K562 (cell line): ENCODE measurements around the gene ATF4. TPM values are rescaled to one million over a fixed set of nuclear protein-coding genes. Genes with fewer than 3 reads are reported as not detected.

ENCODE experiments used
- MGA ChIP-seq: fragments of 450-650 bp; IDR thresholded peaks from 2 replicates; pipeline ENCODE4 v1.6.1; 2016; ENCODE audit warnings: mild to moderate bottlenecking, moderate library complexity
- polyA plus RNA-seq, 8 experiments: library from polyadenylated mRNA; depleted of rRNA in 4 of 8; stranded (reverse) in 5 of 8; unstranded in 3 of 8; fragments of >200 nt; fragmentation: Nextera tagmentation in 2 of 8; fragmentation: Illumina TruSeq in 1 of 8; extraction: Ambion mirVana in 2 of 8; extraction: Trizol in 1 of 8; gene quantifications; 2 replicates each; pipeline versions ENCODE4 v1.2.1 to v1.2.3, GENCODE V29; 2011 to 2014; ENCODE audit warnings: inconsistent platforms in 1 of 8, missing spikeins in 1 of 8
- total RNA-seq, 7 experiments: library from RNA; depleted of rRNA in 6 of 7; stranded (reverse); fragments of >200 nt in 6 of 7; fragmentation: Illumina TruSeq in 2 of 7; extraction: Trizol in 2 of 7; gene quantifications; 2 replicates each; pipeline versions ENCODE4 v1.2.1 to v1.2.3, GENCODE V29; 2011 to 2021; ENCODE audit warnings: low replicate concordance in 1 of 7
- TF ChIP-seq, protein P1 (sequence below), 2 experiments: IDR thresholded peaks; 2 replicates each; pipeline ENCODE4 v1.6.1; 2011; ENCODE audit warnings: borderline replicate concordance in 1 of 2, control low read depth in 1 of 2, low read depth in 1 of 2, low read length in 1 of 2, mild to moderate bottlenecking in 1 of 2, mixed read lengths in 1 of 2, moderate library complexity in 1 of 2; ENCODE audit not compliant: insufficient read depth in 1 of 2, insufficient read length in 1 of 2, poor library complexity in 1 of 2, severe bottlenecking in 1 of 2; ENCODE audit errors: extremely low read depth in 1 of 2

Gene ATF4
- total and polyA plus RNA-seq, 9 of the 15 experiments (the other 6 are each of a cell fraction or from before 2014, with no cell fraction given), result 93.1 to 723 (median 355) TPM

DNA sequence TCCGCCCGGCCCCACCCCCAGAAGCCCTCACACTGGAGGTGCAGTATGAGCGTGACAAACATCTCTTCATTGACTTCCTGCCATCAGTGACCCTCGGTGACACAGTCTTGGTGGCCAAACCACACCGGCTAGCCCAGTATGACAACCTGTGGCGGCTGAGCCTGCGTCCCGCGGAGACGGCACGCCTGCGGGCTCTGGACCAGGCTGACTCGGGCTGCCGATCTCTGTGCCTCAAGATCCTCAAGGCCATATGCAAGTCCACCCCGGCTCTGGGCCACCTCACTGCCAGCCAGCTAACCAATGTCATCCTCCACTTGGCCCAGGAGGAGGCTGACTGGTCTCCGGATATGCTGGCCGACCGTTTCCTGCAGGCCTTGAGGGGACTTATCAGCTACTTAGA is 6.6 kb upstream of the ATF4 start (continued):
- no peak for TF ChIP-seq MGA
- TF ChIP-seq, protein P1, sequence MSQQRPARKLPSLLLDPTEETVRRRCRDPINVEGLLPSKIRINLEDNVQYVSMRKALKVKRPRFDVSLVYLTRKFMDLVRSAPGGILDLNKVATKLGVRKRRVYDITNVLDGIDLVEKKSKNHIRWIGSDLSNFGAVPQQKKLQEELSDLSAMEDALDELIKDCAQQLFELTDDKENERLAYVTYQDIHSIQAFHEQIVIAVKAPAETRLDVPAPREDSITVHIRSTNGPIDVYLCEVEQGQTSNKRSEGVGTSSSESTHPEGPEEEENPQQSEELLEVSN (IDR thresholded peaks at IDR 0.05; ENCODE audit: borderline replicate concordance in 1 of 2, extremely low read depth in 1 of 2, insufficient read depth in 1 of 2, insufficient read length in 1 of 2, low read depth in 1 of 2, low read length in 1 of 2, poor library complexity in 1 of 2, severe bottlenecking in 1 of 2), result no peak
